NCI-H2227 treated with DMSO at 0.1 percent for 48 hours (cell line): ENCODE measurements around the gene CARD9.
"Not testable (repeated sequence)": the region's sequence is repeated elsewhere in the genome, so short reads cannot be mapped to it uniquely, and the experiment has no call there.

Source experiments
- DNase-seq: peaks from one replicate; lab custom pipeline; 2025; lab: John Stamatoyannopoulos, UW

The CARD9 gene

DNA sequence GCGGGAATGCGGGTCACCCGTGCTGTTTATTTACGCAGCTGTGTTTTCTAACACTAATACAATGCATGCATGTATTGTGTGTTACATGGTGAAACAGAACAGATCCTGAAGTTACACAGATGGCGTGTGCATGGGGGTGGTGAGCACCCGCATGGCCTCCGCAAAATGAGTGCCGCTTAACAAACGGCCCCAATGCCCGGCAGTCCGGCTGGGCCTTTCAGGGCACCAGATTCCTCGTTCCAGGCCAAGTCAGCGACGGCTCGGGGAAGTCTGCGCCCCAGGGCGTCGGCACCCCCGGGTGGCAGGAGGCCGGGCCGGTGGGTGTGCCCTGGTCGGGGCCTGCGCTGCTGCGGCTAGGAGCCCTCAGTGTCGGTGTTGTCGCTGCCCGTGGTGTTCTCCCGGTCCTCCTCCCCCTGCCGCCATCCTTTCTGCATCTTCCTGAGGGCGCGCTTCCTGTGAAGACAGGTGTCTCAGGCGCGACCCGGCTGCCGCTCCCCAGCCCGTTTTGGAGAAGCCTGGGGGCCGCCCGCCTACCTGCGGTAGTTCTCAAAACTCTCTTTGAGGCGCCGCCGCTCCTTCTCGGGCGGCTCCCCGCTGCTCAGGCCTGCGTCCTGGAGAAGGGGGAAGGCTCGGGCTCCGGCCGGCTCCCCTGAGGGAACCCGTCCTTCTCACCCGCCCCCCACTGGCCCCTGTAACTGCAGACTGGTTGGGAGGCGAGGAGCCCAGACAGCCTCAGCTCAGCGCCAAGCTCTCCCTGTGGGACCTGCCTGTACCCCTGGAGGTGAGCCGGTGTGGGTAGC, 9.3 kb downstream of the CARD9 start:
- no peak for DNase-seq

DNA sequence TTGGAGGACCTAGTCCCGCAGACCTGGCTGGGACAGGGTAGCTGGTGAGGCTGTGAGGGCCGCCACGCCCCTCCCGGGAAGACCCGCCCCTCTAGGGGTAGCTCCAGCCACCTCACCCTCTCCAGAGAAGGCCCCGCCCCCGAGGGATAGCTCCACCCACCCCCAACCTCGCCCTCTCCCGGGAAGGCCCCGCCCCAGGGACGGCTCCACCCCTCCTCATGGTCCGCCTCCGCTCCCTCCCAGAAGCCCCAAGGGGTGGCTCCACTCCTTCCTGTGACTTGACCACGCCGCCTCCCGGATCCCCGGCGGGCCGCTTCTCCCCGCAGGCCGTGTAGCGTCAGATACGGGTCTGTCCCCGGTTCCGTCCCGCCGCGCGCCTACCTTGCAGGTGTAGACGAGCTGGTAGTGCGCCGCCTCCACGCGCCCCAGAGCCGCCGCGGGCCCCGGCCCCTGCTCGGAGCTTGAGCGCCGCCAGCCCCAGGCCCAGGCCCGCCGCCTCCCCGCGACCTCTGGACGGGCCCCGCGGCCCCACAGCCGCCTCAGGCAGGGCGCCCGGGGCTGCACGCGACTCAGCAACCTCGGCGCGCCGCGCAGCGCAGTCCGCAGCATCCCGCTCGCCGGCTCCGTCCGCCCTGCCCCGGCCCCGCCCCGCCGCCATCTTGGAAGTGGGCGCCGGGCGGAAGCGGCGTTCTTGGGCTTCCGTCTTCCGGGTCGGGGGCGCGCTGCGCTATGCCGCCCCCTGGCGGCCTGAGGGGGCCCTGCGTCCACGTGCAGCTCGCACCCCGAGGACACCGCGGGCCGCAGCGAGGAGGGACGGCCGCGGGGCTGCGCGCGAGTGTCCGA, 10.1 kb downstream of the CARD9 start, which contains the start of gene DNLZ:
Gene DNLZ (minus strand): TSS at position 639 of the 843 bp plus-strand sequence. CDS start 30 bp downstream, at position 609.
- peak; percentile 64 for DNase-seq

DNA sequence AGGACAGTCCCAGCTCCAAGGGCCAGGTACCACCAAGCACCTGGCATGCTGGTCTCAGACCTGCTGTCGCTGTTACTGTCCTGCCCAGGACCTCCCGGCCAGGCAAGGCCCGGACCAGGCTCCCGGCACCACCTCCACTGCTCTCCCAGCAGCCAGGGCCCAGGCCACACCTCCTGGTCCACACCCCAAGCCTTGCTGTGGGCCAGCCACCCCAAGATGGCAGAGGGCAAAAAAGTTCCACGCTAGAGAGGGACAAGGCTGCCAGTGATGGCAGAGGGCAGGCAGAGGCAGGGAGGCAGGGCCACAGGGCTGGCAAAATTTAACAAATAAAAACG, 11.1 kb downstream of the CARD9 start:
- no peak for DNase-seq

DNA sequence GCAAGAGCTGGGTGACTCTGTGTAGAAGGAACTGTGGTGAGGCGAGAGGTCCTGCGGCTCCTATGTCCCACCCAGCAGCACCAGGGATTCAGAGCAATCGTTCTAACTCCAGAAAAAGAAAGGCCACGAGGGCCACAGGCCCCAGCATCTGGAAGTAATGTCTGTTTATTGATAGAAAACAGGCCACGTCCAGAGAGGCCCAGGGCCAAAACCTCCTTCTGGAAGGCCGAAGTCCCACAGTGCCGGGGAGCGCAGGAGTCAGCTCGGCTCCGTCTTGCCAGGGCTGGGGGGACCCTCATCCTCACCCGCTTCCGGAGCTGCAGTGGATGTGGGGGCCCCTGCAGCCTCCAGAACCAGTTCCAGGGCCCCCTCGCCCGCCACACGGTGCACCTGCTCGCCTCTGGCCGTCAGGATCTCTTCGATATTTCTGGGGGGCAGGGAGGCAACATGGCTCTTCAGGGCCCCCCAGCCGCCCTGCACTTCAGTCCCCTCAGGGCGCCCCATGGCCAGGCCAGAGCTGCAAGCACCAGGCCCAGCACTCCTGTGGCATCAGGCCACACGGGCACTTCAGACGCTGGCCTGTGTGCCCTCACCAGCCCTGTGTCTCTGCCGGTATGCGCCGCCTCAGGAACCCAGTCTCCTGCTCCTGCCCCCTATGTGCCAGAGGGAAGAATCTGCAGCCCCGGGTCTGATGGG, 11.6 kb downstream of the CARD9 start:
- no peak for DNase-seq

DNA sequence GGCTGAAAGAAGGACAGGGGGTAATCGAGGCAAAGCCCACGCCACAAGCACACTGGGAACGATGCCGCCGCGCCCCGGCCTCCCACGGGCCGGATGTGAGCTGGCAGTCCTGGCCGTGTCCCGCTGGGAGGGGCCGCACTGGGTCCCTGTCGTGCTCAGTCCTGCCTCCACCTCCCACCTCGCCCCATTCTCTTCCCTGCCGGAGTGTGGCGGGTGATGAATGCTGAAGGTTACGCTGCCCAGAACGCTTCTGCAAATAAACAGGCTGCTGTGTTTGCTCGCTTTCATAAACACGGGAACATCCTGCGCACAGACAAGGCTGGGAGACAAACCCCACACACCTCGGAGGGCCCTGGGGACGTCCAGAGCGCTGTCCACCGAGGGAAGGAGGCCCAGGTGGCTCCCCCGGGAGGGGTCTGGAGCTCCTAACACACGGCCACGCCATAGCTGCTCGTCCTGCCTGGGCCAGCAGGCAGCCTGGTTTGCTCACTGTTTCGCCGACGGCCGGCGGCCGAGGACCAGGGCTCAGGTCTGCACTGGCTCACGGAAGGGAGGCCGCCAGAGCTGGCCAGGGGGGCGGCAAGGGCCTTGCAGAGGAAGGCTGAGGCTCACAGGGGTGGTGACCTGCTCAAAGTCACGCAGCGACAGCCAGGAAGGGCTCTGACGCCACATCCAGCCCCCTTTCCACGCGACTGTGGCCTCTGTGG, 12.3 kb downstream of the CARD9 start:
- no peak for DNase-seq

DNA sequence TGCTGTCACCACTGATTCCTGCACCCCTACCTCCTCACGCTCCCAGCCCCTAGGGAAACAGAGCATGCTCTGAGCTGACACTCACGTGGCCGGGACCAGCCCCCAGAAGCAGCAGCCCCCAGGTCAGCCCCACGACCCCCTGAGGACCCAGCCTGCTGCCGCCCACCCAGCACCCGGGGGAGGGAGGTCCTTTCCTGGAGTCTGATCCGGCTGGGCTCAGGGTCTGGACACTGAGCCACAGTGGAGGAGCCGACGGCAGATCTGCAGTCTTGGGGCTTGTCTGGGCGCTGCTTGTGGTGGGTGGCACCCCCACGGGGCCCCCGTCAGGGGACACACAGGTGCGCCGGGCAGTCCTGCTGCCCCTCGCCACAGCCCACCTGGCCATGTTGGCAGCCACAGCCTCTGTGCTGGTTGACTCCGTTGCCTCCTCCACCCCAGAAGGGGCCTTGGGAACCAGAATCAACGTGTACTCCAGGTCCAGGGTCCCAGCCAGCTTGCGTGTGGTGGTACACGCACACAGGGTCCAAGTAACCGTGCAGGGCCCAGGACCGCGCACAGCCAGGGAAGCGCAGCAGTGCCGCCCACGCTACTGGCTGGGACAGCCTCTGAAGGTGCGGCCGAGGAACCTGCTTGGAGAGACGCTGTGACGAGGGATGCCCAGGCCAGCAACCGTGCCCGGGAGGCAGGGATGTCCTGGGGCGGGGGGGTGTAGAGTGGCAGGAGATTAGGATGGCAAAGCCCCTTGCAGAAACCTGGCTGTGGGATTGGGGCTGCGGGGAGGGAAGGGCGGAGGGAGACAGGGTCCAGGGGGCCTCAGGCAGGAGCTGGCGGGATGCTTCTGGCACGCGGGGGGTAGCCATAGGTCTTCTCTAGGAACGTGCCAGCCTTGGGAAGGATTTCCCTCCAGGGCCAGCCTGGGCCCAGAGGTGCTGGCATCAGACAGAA, 13.4 kb downstream of the CARD9 start:
- DNase-seq = no peak

DNA sequence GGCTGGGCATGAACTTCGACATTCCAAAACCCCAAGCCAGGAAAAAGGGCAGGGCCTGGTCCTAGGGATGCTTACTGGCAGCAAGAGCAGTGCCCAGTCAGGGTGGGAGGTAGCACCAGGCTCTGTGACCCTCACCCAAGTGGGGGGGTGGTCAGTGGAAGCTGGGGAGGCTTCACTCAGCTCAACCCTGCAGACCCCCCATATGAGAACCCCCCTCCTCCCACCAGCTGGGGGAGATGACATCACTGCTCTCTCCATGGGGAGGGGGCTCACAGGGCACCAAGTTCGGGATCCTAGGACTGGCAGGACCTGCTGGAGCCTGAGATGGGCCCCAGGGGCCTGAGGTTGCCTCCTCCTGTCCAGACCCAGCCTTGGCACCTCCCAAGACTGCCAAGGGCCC, 14.6 kb downstream of the CARD9 start:
- no peak for DNase-seq

DNA sequence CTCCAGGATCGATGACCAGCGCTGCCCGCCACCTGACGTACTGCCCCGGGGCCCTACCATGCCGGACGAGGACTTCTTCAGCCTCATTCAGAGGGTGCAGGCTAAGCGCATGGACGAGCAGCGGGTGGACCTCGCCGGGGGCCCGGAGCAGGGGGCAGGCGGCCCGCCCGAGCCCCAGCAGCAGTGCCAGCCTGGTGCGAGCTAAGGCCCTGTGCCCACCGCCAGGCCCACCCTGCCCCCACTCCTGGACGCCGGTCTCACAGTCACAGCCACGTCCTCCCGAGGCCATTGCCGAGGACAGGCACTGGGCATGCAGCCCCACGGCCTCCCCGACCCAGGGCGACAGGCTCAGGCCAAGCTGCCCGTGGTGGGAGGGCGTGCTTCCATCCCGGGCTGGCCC, 15.5 kb downstream of the CARD9 start:
- DNase-seq = no peak

DNA sequence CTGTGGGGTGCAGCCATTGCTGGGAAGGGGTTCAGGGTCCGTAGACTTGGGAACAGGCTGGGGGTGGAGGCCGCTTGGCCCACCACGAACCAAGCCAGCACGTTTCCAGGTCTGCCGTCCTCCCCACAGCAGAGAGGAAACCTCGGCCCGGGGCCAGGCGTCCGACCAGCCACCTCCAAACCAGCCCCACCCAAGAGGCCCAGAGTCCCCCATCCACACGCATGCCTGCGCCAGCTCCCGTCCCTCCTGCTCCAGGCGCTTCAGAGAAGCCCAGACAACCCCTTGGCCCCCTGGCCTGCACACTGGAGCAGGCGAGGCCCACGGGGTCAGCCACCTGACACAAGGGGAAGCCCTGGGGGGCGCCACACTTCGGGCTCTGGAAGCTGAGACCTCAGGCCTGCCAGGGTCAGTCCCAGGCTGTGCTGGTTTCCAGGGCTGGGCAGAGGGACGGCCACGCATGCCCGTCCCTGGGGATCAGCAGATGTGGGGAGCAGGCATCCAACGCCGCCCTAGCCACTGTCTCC, 16.2 kb downstream of the CARD9 start:
- DNase-seq = no peak

DNA sequence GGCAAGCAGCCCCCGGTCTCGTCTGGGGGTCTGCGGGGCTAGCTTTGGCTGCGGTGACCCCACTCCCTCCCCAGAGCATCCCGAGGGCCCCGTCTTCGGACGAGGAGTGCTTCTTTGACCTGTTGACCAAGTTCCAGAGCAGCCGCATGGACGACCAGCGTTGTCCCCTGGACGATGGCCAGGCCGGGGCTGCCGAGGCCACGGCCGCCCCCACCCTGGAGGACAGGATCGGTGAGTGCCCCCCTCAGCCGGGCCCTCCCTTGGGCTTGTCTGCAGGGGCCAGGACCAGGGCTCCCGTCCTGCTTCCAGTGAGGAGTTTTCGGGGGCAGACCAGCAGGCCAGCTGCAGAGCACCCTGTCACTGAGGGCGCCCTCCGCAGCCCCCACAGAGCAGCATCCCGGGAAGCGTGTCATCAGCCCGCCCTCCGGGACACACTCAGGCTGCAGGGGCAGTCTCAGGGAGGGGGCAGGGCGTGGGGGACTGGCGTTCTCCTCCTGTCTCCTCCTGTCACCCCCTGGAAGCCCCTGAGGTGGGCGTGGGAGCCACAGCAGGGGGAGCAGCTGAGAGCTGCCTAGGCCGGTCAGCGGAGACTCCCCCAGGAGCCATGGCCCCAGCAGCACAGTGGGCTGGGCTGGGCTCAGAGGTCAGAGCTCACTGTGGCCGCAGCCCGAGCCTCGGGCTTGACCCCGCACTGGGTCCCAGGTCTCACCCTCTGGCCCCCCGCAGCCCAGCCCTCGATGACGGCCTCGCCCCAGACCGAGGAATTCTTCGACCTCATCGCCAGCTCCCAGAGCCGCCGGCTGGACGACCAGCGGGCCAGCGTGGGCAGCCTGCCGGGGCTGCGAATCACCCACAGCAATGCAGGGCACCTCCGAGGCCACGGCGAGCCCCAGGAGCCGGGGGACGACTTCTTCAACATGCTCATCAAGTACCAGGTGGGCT, 17.6 kb downstream of the CARD9 start:
- DNase-seq = no peak

DNA sequence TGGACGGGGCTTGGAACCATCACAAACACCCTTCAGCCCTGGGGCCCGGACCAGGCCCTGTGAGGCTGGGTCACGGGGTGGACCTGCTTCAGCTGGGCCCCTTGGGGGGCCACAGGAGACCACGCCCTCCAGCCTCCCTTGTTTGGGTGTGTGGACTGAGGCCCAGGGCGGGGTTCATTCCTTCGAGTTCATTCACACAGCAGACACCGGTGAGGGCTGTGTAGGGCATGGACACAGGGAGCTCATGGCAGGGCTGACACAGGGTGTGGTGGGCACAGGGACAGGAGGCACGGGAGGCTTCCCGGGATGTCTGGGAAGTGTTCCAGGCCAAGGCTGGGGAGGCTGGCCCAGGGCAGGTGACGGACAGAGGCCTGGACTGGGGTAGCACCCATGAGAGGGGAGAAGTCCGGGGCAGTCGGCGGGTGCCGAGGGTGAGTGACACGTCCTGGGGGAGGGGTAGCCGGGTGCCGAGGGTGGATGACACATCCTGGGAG, 18.8 kb downstream of the CARD9 start:
- DNase-seq = no peak

DNA sequence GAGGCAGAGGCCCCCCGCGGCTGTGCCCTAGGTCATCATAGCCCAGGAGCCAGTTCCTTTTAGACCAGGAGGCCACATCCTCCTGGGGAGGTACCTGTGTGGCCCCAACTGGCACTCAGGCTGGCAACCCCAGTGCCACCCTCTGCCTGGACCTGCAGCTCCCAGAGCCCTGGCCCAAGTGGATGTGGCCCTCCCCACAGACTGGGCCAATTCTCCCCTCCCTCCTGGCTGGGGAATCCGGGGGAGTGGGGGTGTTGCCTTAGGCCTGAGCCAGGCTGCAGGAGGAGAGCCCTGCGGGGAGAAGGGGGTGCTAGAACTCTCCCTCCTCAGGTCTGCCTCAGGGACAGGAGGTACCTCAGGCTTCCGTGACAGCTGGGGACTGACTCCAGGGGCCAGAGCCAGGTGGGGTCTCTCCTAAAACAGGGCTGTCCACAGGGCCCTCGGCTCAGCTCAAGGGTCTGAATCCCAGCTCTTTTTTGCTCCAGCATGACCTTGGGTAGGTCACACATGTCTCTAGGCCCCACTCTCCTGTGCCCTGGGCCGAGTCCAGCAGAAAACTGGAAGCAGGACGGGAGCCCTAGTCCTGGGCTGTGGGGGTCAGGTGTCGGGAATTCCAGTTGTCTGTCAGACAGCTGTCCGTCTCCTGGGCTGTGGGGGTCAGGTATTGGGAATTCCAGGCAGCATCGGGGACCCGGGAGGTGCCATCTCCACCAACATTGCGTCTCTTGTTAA, 19.5 kb downstream of the CARD9 start:
- DNase-seq = no peak

DNA sequence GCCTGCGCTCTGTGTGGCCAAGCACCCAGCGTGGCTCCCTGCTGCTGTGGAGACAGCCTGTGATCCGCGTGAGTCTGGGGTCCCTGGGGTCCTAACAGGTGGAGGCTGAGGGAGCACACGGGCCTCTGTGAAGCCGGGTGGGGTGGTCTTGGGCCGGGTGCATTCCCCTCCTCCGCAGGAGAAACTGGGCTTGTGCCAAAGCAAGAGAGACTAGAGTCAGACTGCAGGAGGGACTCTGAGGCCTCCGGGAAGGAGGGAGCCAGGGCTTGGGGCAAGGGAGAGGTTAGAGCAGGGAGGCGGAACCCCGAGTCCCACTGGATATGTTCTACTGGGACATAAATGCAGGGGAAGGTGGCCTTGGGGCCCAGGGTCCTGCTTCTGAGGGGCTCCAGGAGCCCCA, 20.4 kb downstream of the CARD9 start:
- no peak for DNase-seq

DNA sequence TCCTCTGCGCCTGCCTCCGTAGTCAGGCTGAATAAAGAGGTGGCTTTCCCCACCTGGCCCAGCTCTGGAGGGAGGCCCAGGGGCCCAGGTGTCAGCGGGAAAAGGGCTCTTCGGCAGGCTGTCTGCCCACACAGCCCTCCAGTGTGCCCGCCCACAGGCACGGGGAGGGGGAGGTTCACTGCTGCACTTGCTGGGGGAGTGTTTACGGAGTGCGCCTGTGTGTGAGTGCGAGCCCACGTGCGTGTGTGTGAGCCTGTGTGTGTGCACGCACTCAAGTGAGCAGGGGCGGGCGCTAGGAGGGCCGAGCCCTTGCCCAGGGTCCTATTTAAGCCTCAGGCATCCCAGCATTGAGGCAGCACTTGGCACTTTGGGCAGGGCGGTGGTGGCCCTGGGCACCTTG, 20.8 kb downstream of the CARD9 start:
- DNase-seq = peak; percentile 12

DNA sequence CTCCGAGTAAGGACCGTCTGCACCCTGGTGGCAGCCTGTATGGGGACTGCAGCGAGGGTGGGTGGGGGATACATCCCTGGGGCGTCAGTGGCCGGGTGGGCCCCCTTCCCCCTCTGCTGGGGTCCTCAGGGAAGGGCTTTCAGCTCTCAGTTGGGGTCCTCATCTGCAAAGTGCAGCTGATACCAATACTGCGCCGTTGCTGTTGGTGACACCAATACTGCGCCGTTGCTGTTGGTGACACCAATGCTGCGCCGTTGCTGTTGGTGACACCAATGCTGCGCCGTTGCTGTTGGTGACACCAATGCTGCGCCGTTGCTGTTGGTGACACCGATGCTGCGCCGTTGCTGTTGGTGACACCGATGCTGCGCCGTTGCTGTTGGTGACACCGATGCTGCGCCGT, 21.6 kb downstream of the CARD9 start:
- DNase-seq = not testable (repeated sequence)

DNA sequence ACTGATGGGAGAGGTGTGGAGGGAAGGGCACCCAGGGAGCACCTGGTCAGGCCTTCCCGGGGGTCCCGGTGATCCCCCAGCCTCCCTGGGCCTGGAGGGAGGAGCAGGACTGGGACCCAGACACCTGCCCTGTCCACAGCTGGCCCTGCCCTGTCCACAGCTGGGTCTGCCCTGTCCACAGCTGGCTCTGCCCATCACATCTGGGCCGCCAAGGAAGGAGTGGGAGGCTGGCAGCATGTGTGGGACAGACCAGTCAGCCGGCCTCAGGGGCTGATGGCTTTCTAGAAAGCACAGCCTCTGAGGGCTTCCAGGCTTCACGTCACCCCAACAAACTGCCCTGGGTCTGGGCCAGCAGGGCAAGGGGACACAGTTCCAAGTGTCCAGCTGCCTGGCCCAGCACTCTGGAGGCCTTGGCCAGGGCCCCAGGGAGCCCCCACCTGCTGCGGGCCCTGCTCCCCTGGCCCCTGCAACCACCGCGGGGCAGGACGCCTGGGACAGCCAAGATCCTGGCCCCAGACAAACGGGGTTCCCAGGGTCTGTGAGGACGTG, 22.1 kb downstream of the CARD9 start:
- no peak for DNase-seq

DNA sequence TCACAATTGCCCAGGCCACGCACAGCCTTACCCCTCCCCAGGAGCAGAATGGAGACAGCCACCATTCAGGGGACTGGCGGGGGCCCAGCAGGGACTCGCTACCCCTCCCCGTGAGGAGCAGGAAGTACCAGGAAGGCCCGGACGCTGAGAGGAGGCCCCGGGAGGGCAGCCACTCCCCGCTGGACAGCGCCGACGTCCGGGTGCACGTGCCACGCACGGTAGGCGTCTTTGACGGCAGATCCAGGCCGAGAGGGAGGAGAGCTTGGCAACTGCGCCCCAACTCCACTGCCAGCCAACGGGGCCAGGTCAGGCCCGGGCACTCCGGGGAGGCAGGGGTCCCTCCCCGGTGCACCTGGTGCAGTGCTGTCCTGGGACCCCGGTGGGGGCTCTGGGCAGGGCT, 23.9 kb downstream of the CARD9 start:
- no peak for DNase-seq

DNA sequence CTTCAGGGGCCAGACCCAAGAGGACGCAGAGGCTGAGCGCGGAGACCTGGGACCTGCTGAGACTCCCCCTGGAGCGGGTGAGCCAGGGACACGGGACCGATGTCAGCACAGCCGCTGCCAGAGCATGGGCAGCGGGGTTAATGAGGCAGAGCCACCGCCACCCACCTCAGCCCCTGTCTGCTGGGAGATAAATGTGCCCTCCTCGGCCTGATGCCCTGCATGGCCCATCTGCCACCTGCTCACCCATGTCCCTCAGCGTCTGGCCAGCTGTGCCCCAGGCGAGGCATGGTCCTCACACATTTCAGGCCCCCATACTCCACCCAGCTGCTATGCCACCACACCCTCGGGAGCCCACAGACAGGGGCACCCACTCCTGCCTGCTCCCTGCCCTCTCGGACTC, 24.8 kb downstream of the CARD9 start:
- DNase-seq = no peak
